HTR-8/SVneo (cell line): ENCODE measurements around the gene GALR2.
"Not testable (repeated sequence)": the region's sequence is repeated elsewhere in the genome, so short reads cannot be mapped to it uniquely, and the experiment has no call there.

Experiments
- DNase-seq: peaks from one replicate; pipeline ENCODE4 v3.0.0; 2011; ENCODE audit warnings: low spot score, mixed read lengths; ENCODE audit not compliant: insufficient read length
- FAIRE-seq: peaks from 2 replicates; lab custom pipeline; 2011; peaks lifted over from hg19 to GRCh38; lab: Jason Lieb, UNC

Gene GALR2

GRCh38 chr17:76049836-76050537 is 24.6 kb upstream of the GALR2 start:
- no peak for FAIRE-seq

GRCh38 chr17:76050538-76051467 is 23.8 kb upstream of the GALR2 start:
- no peak for FAIRE-seq

More at GRCh38 chr17:76049836-76050537, 24.6 kb upstream of the GALR2 start:
- DNase-seq, result no peak

GRCh38 chr17:76051561-76051960 is 23.0 kb upstream of the GALR2 start:
- FAIRE-seq (no peak), DNase-seq (no peak)

More at GRCh38 chr17:76050538-76051467, 23.8 kb upstream of the GALR2 start:
- no peak for DNase-seq

GRCh38 chr17:76053246-76054111 is 21.1 kb upstream of the GALR2 start:
- DNase-seq (peak; percentile 67), FAIRE-seq (no peak)

GRCh38 chr17:76054112-76054476 is 20.5 kb upstream of the GALR2 start:
- no peak for FAIRE-seq
- DNase-seq, result no peak

- DNase-seq, result no peak
- FAIRE-seq, result no peak
These were observed 17.7 kb upstream of the GALR2 start for GRCh38 chr17:76056882-76057281.

- FAIRE-seq, DNase-seq: not testable (repeated sequence)
These were observed 16.3 kb upstream of the GALR2 start for GRCh38 chr17:76058264-76058663.

GRCh38 chr17:76063875-76064546 is 10.6 kb upstream of the GALR2 start:
- FAIRE-seq, result no peak
- no peak for DNase-seq

- FAIRE-seq, result no peak
- DNase-seq, result no peak
These were observed 8.8 kb upstream of the GALR2 start for GRCh38 chr17:76065775-76066174.

GRCh38 chr17:76071531-76072147 is 2.9 kb upstream of the GALR2 start:
- no peak for DNase-seq
- peak; percentile 42 for FAIRE-seq

- DNase-seq (peak; percentile 98), FAIRE-seq (peak; percentile 99)
These were observed 2.3 kb upstream of the GALR2 start, which contains the start of gene SRP68 for GRCh38 chr17:76072148-76072858. Gene SRP68 (minus strand): TSS chr17:76072517. CDS start chr17:76072491, 26 bp downstream.

- DNase-seq (no peak), FAIRE-seq (peak; percentile 16)
These were observed 974 bp downstream of the GALR2 start for GRCh38 chr17:76075364-76076145.

- FAIRE-seq (no peak), DNase-seq (no peak)
These were observed 1.7 kb downstream of the GALR2 start for GRCh38 chr17:76076146-76076764.

GRCh38 chr17:76076765-76077583 is 2.4 kb downstream of the GALR2 start:
- DNase-seq, result no peak
- FAIRE-seq, result peak; percentile 9

GRCh38 chr17:76077584-76078110 is 3.1 kb downstream of the GALR2 start:
- FAIRE-seq, result no peak
- DNase-seq, result no peak

GRCh38 chr17:76078370-76078769 is 3.8 kb downstream of the GALR2 start:
- not testable (repeated sequence) for DNase-seq, FAIRE-seq
